Measurements from ENCODE around the gene HELZ. TPM values are rescaled to one million over a fixed set of nuclear protein-coding genes. Genes with fewer than 3 reads are reported as not detected.

The HELZ gene
- total and polyA plus RNA-seq, 4 donors, result 5.5 to 175 (median 27.8) TPM

- H3K27me3 ChIP-seq (ENCODE audit: control insufficient read depth in 3 of 3, insufficient read depth in 3 of 3, low read length in 2 of 3), result no peaks in the 10 kb centered on the region
- H3K4me1 ChIP-seq (ENCODE audit: control insufficient read depth in 5 of 5, insufficient read depth in 5 of 5, low read length in 5 of 5), result no peaks in the 10 kb centered on the region
- H3K4me3 ChIP-seq, result no peak overlapping the region
- DNase-seq (no peak), ATAC-seq (ENCODE audit: insufficient read depth, low FRiP score) (no peak)
- no peak for TF ChIP-seq CTCF (IDR thresholded peaks at IDR 0.05; ENCODE audit: control extremely low read depth, extremely low read depth)
- 67 to 88% methylated on average over 19 to 20 of the region's 20 CpGs for WGBS, 2 donors
- H3K9ac ChIP-seq (ENCODE audit: insufficient read depth in 1 of 2, low read length in 2 of 2), result no peak overlapping the region
- H3K36me3 ChIP-seq (ENCODE audit: control insufficient read depth in 4 of 4, insufficient read depth in 4 of 4, low read length in 4 of 4), result no peaks in the 10 kb centered on the region
- H3K9me3 ChIP-seq (ENCODE audit: control insufficient read depth in 4 of 4, insufficient read depth in 3 of 4, low read length in 3 of 4), result no peaks in the 10 kb centered on the region
- H3K27ac ChIP-seq (ENCODE audit: low read depth in 1 of 2, low read length in 1 of 2), result no peak overlapping the region
These were observed 219.7 kb downstream of the HELZ start for GRCh38 chr17:67025216-67025792.

GRCh38 chr17:67024736-67025135, 220.3 kb downstream of the HELZ start:
- DNase-seq, result no peak

GRCh38 chr17:67022451-67022810, 222.6 kb downstream of the HELZ start:
- no peaks in the 10 kb centered on the region for H3K36me3 ChIP-seq (ENCODE audit: control insufficient read depth in 4 of 4, insufficient read depth in 4 of 4, low read length in 4 of 4)
- DNase-seq, result no peak
- no peak for TF ChIP-seq CTCF (IDR thresholded peaks at IDR 0.05; ENCODE audit: control extremely low read depth, extremely low read depth)
- no peak overlapping the region for H3K9ac ChIP-seq (ENCODE audit: insufficient read depth in 1 of 2, low read length in 2 of 2)
- no peak overlapping the region for H3K27ac ChIP-seq (ENCODE audit: low read depth in 1 of 2, low read length in 1 of 2)
- no peaks in the 10 kb centered on the region for H3K4me1 ChIP-seq (ENCODE audit: control insufficient read depth in 5 of 5, insufficient read depth in 5 of 5, low read length in 5 of 5)
- H3K27me3 ChIP-seq (ENCODE audit: control insufficient read depth in 3 of 3, insufficient read depth in 3 of 3, low read length in 2 of 3), result no peaks in the 10 kb centered on the region
- no peaks in the 10 kb centered on the region for H3K9me3 ChIP-seq (ENCODE audit: control insufficient read depth in 4 of 4, insufficient read depth in 3 of 4, low read length in 3 of 4)
- no peak overlapping the region for H3K4me3 ChIP-seq
- ATAC-seq (ENCODE audit: insufficient read depth, low FRiP score), result no peak
- WGBS, 2 donors, result 88 to 89% methylated on average over 12 of the region's 12 CpGs

More at GRCh38 chr17:67024736-67025135, 220.3 kb downstream of the HELZ start:
- no peak for TF ChIP-seq CTCF (IDR thresholded peaks at IDR 0.05; ENCODE audit: control extremely low read depth, extremely low read depth)
- 89 to 91% methylated on average over 17 of the region's 17 CpGs for WGBS, 2 donors
- H3K27me3 ChIP-seq (ENCODE audit: control insufficient read depth in 3 of 3, insufficient read depth in 3 of 3, low read length in 2 of 3), result no peaks in the 10 kb centered on the region
- no peaks in the 10 kb centered on the region for H3K4me1 ChIP-seq (ENCODE audit: control insufficient read depth in 5 of 5, insufficient read depth in 5 of 5, low read length in 5 of 5)
- H3K9me3 ChIP-seq (ENCODE audit: control insufficient read depth in 4 of 4, insufficient read depth in 3 of 4, low read length in 3 of 4), result no peaks in the 10 kb centered on the region
- no peak overlapping the region for H3K4me3 ChIP-seq
- no peak overlapping the region for H3K27ac ChIP-seq (ENCODE audit: low read depth in 1 of 2, low read length in 1 of 2)
- no peak overlapping the region for H3K9ac ChIP-seq (ENCODE audit: insufficient read depth in 1 of 2, low read length in 2 of 2)
- H3K36me3 ChIP-seq (ENCODE audit: control insufficient read depth in 4 of 4, insufficient read depth in 4 of 4, low read length in 4 of 4), result no peaks in the 10 kb centered on the region
- no peak for ATAC-seq (ENCODE audit: insufficient read depth, low FRiP score)

Measured in lung (tissue), 12 donors.